Nephron (organoid): ENCODE results near the gene B4GALT4.

Source experiments
- H3K27ac Mint-ChIP-seq, 3 experiments: 2 replicates each; pipeline ENCODE4 v1.8.0; 2020; ENCODE audit warnings: mixed read lengths in 3 of 3, mild to moderate bottlenecking in 2 of 3, moderate library complexity in 1 of 3
- H3K27me3 Mint-ChIP-seq: 2 replicates; pipeline ENCODE4 v1.8.0; 2021; ENCODE audit warnings: low read depth, mild to moderate bottlenecking, moderate library complexity, mixed read lengths
- H3K36me3 Mint-ChIP-seq: 2 replicates; pipeline ENCODE4 v1.8.0; 2020; ENCODE audit warnings: low read depth, mixed read lengths
- H3K4me1 Mint-ChIP-seq: 2 replicates; pipeline ENCODE4 v1.8.0; 2020; ENCODE audit warnings: mixed read lengths
- H3K4me3 Mint-ChIP-seq, 3 experiments: 2 replicates each; pipeline ENCODE4 v1.8.0; 2020; ENCODE audit warnings: mild to moderate bottlenecking in 3 of 3, mixed read lengths in 3 of 3, moderate library complexity in 2 of 3
- H3K9me3 Mint-ChIP-seq: 2 replicates; pipeline ENCODE4 v1.8.0; 2020; ENCODE audit warnings: mixed read lengths
- CTCF ChIP-seq, 3 experiments: fragments of 200-600 bp; sonication (generic); IDR thresholded peaks; one replicate each; pipeline ENCODE4 v1.5.0; 2021; ENCODE audit warnings: antibody characterized with exemption in 3 of 3; ENCODE audit not compliant: unreplicated experiment in 3 of 3

Gene B4GALT4

GRCh38 chr3:119219069-119219468 lies 21.6 kb downstream of the B4GALT4 start:
- peaks cover 61% of the 10 kb centered on the region for H3K36me3 Mint-ChIP-seq
- TF ChIP-seq CTCF (IDR thresholded peaks at IDR 0.05; ENCODE audit: unreplicated experiment in 3 of 3), result no peak
- peaks cover 5% of the 10 kb centered on the region for H3K27me3 Mint-ChIP-seq
- no peak overlapping the region for H3K4me3 Mint-ChIP-seq
- no peaks in the 10 kb centered on the region for H3K9me3 Mint-ChIP-seq
- no peak overlapping the region for H3K27ac Mint-ChIP-seq
- no peaks in the 10 kb centered on the region for H3K4me1 Mint-ChIP-seq

- peaks cover 4% of the 10 kb centered on the region for H3K4me1 Mint-ChIP-seq
- no peaks in the 10 kb centered on the region for H3K27me3 Mint-ChIP-seq
- no peak for TF ChIP-seq CTCF (IDR thresholded peaks at IDR 0.05; ENCODE audit: unreplicated experiment in 3 of 3)
- no peak overlapping the region for H3K4me3 Mint-ChIP-seq
- peaks cover 59% of the 10 kb centered on the region for H3K36me3 Mint-ChIP-seq
- no peaks in the 10 kb centered on the region for H3K9me3 Mint-ChIP-seq
- peak overlapping the region; percentile 2 to 73 (median 58) for H3K27ac Mint-ChIP-seq
Observed at GRCh38 chr3:119211803-119212202, 28.9 kb downstream of the B4GALT4 start.

- H3K36me3 Mint-ChIP-seq, result peaks cover 57% of the 10 kb centered on the region
- H3K9me3 Mint-ChIP-seq, result no peaks in the 10 kb centered on the region
- TF ChIP-seq CTCF (IDR thresholded peaks at IDR 0.05; ENCODE audit: unreplicated experiment in 3 of 3), result no peak
- peak overlapping the region in 1 of 3 experiments; percentile 9 for H3K4me3 Mint-ChIP-seq
- H3K27ac Mint-ChIP-seq, result peak overlapping the region; percentile 73 to 82 (median 78)
- no peaks in the 10 kb centered on the region for H3K27me3 Mint-ChIP-seq
- H3K4me1 Mint-ChIP-seq, result peaks cover 4% of the 10 kb centered on the region
Observed at GRCh38 chr3:119211193-119211592, 29.5 kb downstream of the B4GALT4 start.

- no peaks in the 10 kb centered on the region for H3K27me3 Mint-ChIP-seq
- no peak for TF ChIP-seq CTCF (IDR thresholded peaks at IDR 0.05; ENCODE audit: unreplicated experiment in 3 of 3)
- peaks cover 36% of the 10 kb centered on the region for H3K36me3 Mint-ChIP-seq
- no peaks in the 10 kb centered on the region for H3K9me3 Mint-ChIP-seq
- H3K4me1 Mint-ChIP-seq, result peaks cover 4% of the 10 kb centered on the region
- H3K27ac Mint-ChIP-seq, result no peak overlapping the region
- H3K4me3 Mint-ChIP-seq, result no peak overlapping the region
Observed at GRCh38 chr3:119207512-119207875, 33.2 kb downstream of the B4GALT4 start.

GRCh38 chr3:119206611-119207511 lies 33.8 kb downstream of the B4GALT4 start:
- no peaks in the 10 kb centered on the region for H3K9me3 Mint-ChIP-seq
- TF ChIP-seq CTCF (IDR thresholded peaks at IDR 0.05; ENCODE audit: unreplicated experiment in 3 of 3), result no peak
- H3K36me3 Mint-ChIP-seq, result peaks cover 32% of the 10 kb centered on the region
- no peak overlapping the region for H3K27ac Mint-ChIP-seq
- no peak overlapping the region for H3K4me3 Mint-ChIP-seq
- H3K27me3 Mint-ChIP-seq, result no peaks in the 10 kb centered on the region
- H3K4me1 Mint-ChIP-seq, result peaks cover 4% of the 10 kb centered on the region

- Mint-ChIP-seq H3K27me3 (no peaks in the 10 kb centered on the region), H3K36me3 (peaks cover 25% of the 10 kb centered on the region), H3K27ac (no peak overlapping the region), H3K4me3 (no peak overlapping the region), H3K4me1 (no peaks in the 10 kb centered on the region), H3K9me3 (no peaks in the 10 kb centered on the region)
- no peak for TF ChIP-seq CTCF (IDR thresholded peaks at IDR 0.05; ENCODE audit: unreplicated experiment in 3 of 3)
Observed at GRCh38 chr3:119205685-119206084, 35.0 kb downstream of the B4GALT4 start.
